NCI-H2227 (cell line): Measurements from ENCODE around the gene SPATA16.
A peak's percentile ranks its signal among the peaks of the same experiment; 100 is the strongest.
"Not testable (repeated sequence)": the region's sequence is repeated elsewhere in the genome, so short reads cannot be mapped to it uniquely, and the experiment has no call there.

ENCODE experiments used
- DNase-seq: peaks from one replicate; lab custom pipeline; 2025; ENCODE audit not compliant: unreplicated experiment; lab: John Stamatoyannopoulos, UW

Gene SPATA16

DNA sequence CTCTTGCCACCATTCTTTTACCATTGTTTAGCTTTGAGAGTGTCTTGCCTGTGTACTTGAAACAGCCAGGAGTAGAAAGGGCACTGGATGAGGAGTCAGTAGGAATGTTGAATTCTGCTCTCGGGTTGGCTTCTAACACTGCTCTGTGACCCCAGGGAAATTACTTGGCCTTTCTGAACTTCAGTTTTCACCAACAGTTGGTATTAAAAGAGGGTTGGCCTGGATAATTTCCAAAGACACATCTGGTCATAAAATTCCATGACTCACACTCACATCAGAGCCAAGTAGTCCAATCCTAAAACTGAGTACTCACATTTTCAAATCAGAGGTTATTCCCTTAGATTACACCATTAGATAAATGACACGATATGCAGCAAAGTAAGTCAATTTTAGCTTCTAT lies 248.9 kb downstream of the SPATA16 start:
- DNase-seq: no peak

GRCh38 chr3:172885704-172886103 lies 255.3 kb downstream of the SPATA16 start:
- no peak for DNase-seq

DNA sequence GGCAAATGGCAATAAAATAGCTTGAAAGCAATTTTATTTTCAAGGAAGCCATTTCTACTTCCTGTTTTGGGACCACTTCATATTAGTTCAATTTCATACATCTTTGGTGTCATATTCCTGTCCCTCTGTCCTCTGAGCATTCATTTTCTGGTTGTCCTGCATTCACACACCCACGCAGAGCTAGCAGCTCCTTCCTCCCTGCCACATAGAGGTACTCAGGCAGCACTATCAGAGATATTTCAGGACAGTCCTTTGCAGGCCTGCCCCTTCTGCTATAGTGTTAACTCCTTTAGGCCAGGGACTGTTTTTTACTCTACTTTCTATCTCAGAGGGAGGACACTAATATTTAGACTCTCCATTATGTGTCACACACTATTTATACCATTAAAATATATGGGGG lies 258.5 kb downstream of the SPATA16 start:
- DNase-seq: no peak

GRCh38 chr3:172879381-172879780 lies 261.7 kb downstream of the SPATA16 start:
- not testable (repeated sequence) for DNase-seq

DNA sequence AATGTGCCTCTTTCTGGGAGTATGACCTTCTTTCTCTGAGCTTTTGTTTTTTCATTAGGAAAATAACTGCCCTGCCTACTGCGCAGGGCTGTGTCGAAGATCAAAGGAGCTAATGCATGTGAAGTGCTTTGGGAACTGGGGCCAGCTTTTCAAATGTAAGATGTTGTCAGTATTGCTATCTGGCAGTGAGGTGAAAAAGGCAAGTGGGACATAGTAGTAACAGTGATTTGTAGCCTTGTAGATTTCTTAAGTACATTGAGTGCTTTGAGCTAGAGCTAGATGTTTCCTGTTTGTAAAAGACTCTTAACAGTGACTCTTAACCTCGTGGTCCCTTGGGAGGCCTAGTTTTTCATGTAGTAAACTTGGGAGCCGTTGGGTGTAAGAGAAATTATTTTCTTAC lies 264.0 kb downstream of the SPATA16 start:
- no peak for DNase-seq

GRCh38 chr3:172876297-172876696 lies 264.7 kb downstream of the SPATA16 start:
- DNase-seq: no peak

DNA sequence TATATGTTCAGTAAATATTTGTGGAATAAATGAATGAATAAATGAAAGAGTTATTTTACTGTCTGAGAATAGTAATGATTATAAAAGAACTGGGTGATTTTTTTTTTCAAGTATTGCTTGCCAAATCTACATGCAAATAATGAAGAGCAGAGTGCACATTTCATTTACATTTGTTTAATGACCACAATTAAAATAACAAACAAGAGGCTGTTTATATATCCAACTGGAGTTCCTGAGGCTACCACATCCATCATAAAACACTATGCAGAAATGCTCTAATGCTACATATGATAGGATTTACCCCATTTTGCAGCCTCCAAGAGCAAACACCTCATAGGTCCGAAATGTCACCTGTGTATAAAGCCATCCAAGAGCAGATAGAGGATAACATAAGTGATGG lies 266.0 kb downstream of the SPATA16 start:
- no peak for DNase-seq

DNA sequence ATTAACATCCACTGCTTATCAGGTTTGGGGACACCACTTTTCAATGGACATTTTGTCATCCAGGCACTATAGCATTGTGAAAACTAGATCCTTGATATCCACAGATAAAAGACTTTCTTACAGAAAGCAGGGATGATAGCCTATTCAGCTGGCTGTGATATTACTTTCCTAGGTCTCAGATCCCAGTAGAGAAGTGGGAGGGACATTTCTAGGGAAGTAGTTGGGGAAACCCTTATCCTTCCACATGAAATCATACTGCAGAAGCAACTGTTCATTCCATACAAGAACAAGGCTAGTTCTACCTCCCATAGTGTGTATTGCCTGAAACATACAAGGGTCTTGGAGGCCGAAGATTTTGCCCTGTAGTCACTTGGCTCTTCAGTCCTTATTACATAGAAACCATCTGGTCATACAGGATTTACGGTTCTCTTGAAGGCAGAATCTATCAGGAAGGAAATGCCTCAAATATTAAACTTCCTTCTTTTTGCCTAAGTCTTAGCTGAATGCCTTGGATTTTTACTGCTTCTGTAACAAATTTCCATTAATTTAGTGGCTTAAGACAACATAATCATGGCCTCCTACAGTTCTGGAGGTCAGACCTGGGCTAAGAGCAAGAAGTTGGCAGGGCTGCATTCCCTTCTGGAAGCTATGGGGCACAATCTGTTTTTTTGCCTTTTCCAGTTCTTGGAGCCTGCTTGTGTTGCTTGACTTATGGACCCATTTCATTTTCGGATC lies 271.1 kb downstream of the SPATA16 start:
- no peak for DNase-seq

DNA sequence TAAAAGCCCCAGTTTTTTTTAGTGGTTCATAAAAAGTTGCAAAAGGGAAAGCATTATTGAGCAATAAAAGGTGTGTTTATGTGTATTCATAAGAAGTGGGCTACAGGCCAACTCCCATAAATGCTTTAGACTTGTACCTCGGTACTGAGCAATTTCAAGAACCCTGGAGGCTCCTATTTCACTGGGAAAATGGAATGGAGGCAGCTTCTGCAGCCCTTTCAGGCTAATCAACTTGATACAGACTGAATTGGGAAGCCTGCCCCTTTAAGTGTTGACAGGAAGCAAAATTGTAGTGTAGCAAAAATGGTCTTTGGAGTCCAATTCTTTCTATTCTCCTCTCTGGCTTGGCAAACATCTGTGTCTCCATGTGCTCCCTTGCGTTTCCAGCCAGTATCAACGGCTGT lies 271.7 kb downstream of the SPATA16 start:
- DNase-seq: no peak

- no peak for DNase-seq
These were observed 272.3 kb downstream of the SPATA16 start for GRCh38 chr3:172868582-172869200.

DNA sequence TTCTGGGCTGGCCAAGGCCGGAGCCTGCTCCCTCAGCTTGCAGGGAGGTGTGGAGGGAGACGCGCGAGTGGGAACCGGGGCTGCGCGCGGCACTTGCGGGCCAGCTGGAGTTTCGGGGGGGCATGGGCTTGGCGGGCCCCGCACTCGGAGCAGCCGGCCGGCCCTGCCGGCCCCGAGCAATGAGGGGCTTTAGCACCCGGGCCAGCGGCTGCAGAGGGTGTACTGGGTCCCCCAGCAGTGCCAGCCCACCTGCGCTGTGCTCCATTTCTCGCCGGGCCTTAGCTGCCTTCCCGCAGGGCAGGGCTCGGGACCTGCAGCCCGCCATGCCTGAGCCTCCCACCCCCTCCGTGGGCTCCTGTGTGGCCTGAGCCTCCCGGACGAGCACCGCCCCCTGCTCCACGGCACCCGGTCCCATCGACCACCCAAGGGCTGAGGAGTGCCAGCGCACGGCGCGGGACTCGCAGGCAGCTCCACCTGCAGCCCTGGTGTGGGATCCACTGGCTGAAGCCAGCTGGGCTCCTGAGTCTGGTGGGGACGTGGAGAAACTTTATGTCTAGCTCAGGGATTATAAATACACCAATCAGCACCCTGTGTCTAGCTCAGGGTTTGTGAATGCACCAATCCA lies 274.2 kb downstream of the SPATA16 start:
- not testable (repeated sequence) for DNase-seq

GRCh38 chr3:172859041-172859440 lies 282.0 kb downstream of the SPATA16 start:
- DNase-seq: no peak

DNA sequence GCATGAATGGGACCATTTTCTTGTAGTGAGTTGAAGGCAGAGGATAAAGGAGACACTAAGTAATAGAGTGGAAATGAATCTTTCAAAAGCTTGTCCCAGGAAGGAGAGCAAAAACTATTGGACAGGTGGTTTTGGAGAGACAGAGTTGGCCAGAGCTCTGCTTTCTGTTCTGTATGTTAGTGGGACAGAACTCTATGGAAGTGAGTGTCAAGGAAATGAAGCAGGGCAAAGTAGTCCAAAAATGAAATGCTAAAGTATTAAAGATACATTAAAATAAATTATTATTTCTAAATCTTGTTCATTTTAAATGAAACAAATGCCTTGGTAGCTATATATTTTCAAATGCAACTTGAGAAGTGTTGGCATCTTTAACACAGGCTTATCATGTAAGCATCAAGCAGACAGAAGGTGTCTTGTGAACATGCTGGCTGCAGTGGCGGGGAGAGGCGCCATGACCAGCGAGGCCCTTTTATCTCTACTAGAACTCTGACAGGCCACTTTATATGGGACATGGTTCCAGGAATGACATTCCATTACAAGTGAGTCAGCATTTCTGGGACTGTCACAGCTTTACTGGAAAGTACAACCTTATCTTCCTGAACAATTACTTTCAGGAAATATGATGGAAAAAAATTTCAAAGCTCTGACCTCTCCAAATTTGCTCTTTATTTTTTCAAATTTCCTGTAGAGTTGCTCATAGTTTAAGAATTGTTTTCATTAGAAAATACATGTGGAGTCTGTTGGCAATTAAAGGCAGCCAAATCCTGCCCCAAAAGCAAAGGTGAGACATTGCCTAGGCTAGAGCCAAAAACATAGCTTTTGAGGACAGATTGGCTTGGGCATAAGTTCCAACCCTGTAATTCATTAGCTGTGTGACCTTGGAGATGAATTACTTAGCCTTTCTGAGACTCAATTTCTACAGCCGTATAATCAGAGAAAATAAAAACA lies 284.0 kb downstream of the SPATA16 start:
- DNase-seq: no peak

GRCh38 chr3:172855037-172855436 lies 286.0 kb downstream of the SPATA16 start:
- no peak for DNase-seq

DNA sequence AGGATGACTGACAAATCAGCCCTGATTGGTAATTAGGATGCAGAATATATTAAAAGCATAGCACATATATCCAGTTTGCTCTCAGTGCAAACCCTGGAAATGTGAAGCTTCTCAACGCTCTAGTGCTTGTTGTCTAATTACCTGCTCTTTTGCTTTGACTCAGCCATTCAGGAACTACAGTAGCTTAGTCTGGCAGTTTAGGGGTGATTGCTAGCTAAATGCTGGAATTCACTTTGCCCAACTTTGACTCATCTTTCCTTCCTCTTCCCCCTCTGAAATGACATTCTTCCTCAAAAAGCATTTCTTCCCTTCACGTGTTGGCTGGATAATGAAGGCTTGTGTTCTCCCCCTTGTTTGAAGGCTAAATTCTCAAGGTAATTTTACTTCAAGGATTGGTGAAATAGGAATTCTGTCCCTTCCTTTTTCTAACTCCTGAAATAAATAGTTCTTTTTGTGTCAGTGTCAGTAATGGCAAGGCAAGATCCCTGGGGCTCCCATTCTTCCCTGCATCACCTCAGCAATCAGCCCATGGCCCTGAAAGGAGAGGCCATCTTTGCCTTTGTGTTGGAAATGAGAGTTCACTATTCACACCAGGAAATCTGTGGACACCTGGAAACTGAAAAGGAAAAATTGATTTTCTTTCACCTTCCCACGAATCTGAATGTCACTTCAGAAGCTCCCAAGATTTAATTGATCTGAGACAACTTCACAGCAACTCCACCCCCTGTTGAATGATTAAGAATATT lies 286.9 kb downstream of the SPATA16 start:
- DNase-seq: peak; percentile 78

DNA sequence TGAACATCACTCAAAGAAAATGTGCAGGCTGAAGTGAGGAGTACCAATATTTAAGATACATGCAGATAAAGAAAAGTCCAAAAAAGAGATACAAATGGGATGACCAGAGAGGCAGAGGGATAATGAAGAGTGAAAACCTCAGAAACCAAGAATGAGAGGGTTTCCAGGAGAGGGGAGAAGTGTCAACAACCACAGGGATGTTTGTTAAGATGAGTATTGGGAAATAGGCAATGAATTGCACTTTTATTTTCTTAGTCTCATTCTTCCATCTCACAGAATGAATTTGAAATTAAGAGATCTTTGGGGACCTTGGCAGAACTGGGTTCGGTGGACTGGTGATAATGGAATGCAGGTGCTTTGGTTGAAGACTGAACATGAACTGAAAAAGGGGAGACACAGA lies 288.0 kb downstream of the SPATA16 start:
- no peak for DNase-seq

- DNase-seq: no peak
These were observed 292.1 kb downstream of the SPATA16 start for GRCh38 chr3:172848910-172849309.

DNA sequence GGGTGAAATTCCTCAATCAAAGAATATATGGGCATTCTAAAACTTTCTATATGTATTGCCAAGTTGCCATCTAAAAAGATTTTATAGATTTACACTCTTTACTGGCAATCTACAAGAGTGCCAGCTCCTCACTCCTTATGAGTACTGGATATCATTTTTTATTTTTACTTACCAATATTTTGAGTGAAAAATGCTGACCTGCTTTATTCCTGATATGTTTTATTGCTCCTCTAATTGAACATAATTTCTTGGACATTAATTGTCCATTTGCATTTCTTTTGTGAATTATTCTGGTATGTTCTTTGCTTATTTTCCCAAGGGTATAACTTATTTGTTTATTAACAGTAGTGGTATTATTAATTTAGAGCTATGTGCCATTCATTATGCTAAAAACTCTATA lies 293.7 kb downstream of the SPATA16 start:
- DNase-seq: no peak

GRCh38 chr3:172846706-172847105 lies 294.3 kb downstream of the SPATA16 start:
- no peak for DNase-seq

DNA sequence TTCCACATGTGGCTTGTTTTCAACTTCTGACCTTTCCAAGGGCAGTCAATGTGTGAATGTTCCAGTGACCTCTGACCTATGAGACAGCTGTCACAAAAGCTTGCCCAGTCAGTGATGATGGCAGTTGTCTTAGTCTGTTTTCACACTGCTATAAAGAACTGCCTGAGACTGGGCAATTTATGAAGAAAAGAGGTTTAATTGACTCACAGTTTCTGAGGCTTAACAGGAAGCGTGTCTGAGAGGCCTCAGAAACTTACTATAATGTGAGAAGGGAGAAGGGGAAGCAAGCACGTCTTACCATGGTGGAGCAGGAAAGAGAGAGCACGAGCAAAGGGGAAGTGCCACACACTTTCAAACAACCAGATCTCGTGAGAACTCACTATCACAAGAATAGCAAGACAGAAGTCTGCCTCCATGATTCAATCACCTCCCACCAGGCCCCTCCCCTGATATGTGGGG lies 294.9 kb downstream of the SPATA16 start:
- no peak for DNase-seq
